H1 (cell line): ENCODE measurements around the gene TRAF3IP3. TPM values are rescaled to one million over a fixed set of nuclear protein-coding genes. Genes with fewer than 3 reads are reported as not detected.

Experiments
- CTCF ChIA-PET: fragments of 300-600 bp; sonication (Branson Sonifier 250); formaldehyde crosslinking; loops from one replicate; lab custom pipeline; 2021; ENCODE audit not compliant: partially characterized antibody; lab: Charles Lee
- POLR2A ChIA-PET: fragments of 300-600 bp; sonication (Branson Sonifier 250); formaldehyde crosslinking; loops from one replicate; lab custom pipeline; 2021; ENCODE audit warnings: inconsistent platforms; ENCODE audit not compliant: partially characterized antibody; lab: Charles Lee
- DNase-seq, 2 experiments: peaks; one replicate each; pipeline versions ENCODE4 v3.0.0 to v3.0.0-alpha.2; 2010 to 2022; ENCODE audit warnings: low spot score in 2 of 2, low read depth in 1 of 2, mixed read lengths in 1 of 2
- FAIRE-seq: peaks from 2 replicates; lab custom pipeline; 2011; peaks lifted over from hg19 to GRCh38; lab: Jason Lieb, UNC
- H2AFZ ChIP-seq: 2 replicates; pipeline ENCODE4 v1.8.1; 2012; ENCODE audit warnings: low read length, inconsistent platforms
- H2AK5ac ChIP-seq: 2 replicates; pipeline ENCODE4 v1.6.1; 2013; ENCODE audit warnings: low read depth, low read length
- H2BK120ac ChIP-seq: replicated peaks from 2 replicates; pipeline ENCODE3; 2013; ENCODE audit warnings: low read depth, low read length, inconsistent platforms
- H2BK12ac ChIP-seq: 2 replicates; pipeline ENCODE4 v1.6.1; 2013; ENCODE audit warnings: low read depth, low read length
- H2BK15ac ChIP-seq: 2 replicates; pipeline ENCODE4 v1.6.1; 2013; ENCODE audit warnings: low read length
- H2BK20ac ChIP-seq: 2 replicates; pipeline ENCODE4 v1.6.1; 2013; ENCODE audit warnings: low read length
- H2BK5ac ChIP-seq: 2 replicates; pipeline ENCODE4 v1.6.1; 2013; ENCODE audit warnings: low read depth, low read length
- H3K14ac ChIP-seq: 2 replicates; pipeline ENCODE4 v1.6.1; 2013; ENCODE audit warnings: inconsistent platforms; ENCODE audit not compliant: insufficient read length
- H3K18ac ChIP-seq: 2 replicates; pipeline ENCODE4 v1.6.1; 2013; ENCODE audit warnings: low read length; ENCODE audit errors: extremely low read depth
- H3K23ac ChIP-seq: 2 replicates; pipeline ENCODE4 v1.6.1; 2013; ENCODE audit warnings: inconsistent platforms; ENCODE audit not compliant: insufficient read length
- H3K23me2 ChIP-seq: 2 replicates; pipeline ENCODE4 v1.6.1; 2013; ENCODE audit warnings: low read depth, low read length
- H3K27ac ChIP-seq: 2 replicates; pipeline ENCODE4 v1.6.1; 2011; ENCODE audit warnings: low read depth, low read length, inconsistent platforms
- H3K27me3 ChIP-seq, 4 experiments: replicated peaks in 1 of 4; 1 replicate in 1 of 4; 2 replicates in 3 of 4; pipeline versions ENCODE4 v1.6.1 to v1.8.1; 2011 to 2013; ENCODE audit warnings: low read length in 3 of 4, mild to moderate bottlenecking in 3 of 4, inconsistent platforms in 2 of 4, mixed read lengths in 2 of 4, moderate library complexity in 1 of 4; ENCODE audit not compliant: control insufficient read depth in 3 of 4, insufficient read depth in 3 of 4; ENCODE audit errors: extremely low read depth in 1 of 4
- H3K36me3 ChIP-seq, 4 experiments: 2 replicates each; pipeline versions ENCODE4 v1.6.1 to v1.8.1; 2011 to 2013; ENCODE audit warnings: mild to moderate bottlenecking in 4 of 4, low read length in 3 of 4, moderate library complexity in 2 of 4, control low read depth in 1 of 4, inconsistent platforms in 1 of 4; ENCODE audit not compliant: insufficient read depth in 4 of 4, control insufficient read depth in 2 of 4
- H3K4ac ChIP-seq: replicated peaks from 2 replicates; pipeline ENCODE3; 2013; ENCODE audit warnings: low read length, low read depth, mixed read lengths, inconsistent platforms; ENCODE audit not compliant: insufficient read length
- H3K4me1 ChIP-seq, 4 experiments: replicated peaks in 1 of 4; 1 replicate in 1 of 4; 2 replicates in 3 of 4; pipeline versions ENCODE4 v1.6.1 to v1.8.1; 2011 to 2013; ENCODE audit warnings: low read length in 3 of 4, inconsistent platforms in 2 of 4, mixed read lengths in 1 of 4; ENCODE audit not compliant: insufficient read depth in 4 of 4, control insufficient read depth in 3 of 4
- H3K4me2 ChIP-seq, 2 experiments: 2 replicates each; pipeline versions ENCODE4 v1.6.1 to v1.8.1; 2011 to 2013; ENCODE audit warnings: low read depth in 2 of 2, low read length in 2 of 2, control low read depth in 1 of 2, inconsistent platforms in 1 of 2, mild to moderate bottlenecking in 1 of 2; ENCODE audit not compliant: insufficient read depth in 1 of 2
- H3K4me3 ChIP-seq, 4 experiments: fragments of 200-600, 300-600 bp in 1 of 4; sonication (generic), shearing (Covaris generic), sonication (Bioruptor Twin) in 1 of 4; 2 replicates each; pipeline versions ENCODE4 v1.5.1 to v1.8.1; 2011 to 2016; ENCODE audit warnings: low read length in 4 of 4, low read depth in 3 of 4, control low read depth in 2 of 4, inconsistent platforms in 2 of 4, mild to moderate bottlenecking in 2 of 4, mixed read lengths in 1 of 4, moderate library complexity in 1 of 4; ENCODE audit not compliant: insufficient read depth in 2 of 4; ENCODE audit errors: extremely low read depth in 1 of 4
- H3K56ac ChIP-seq: replicated peaks from 2 replicates; pipeline ENCODE3; 2013; ENCODE audit warnings: low read depth, mild to moderate bottlenecking, mixed read lengths, low read length, inconsistent platforms; ENCODE audit not compliant: insufficient read length
- H3K79me1 ChIP-seq: 2 replicates; pipeline ENCODE4 v1.6.1; 2013; ENCODE audit warnings: low read depth, low read length, control low read depth
- H3K79me2 ChIP-seq, 2 experiments: 2 replicates each; pipeline versions ENCODE4 v1.6.1 to v1.8.1; 2012 to 2013; ENCODE audit warnings: low read length in 2 of 2, mild to moderate bottlenecking in 2 of 2, inconsistent platforms in 1 of 2; ENCODE audit not compliant: insufficient read depth in 2 of 2, control insufficient read depth in 1 of 2
- H3K9ac ChIP-seq, 4 experiments: replicated peaks in 1 of 4; 1 replicate in 1 of 4; 2 replicates in 3 of 4; pipeline versions ENCODE4 v1.6.1 to v1.8.1; 2011 to 2013; ENCODE audit warnings: low read depth in 3 of 4, low read length in 3 of 4, control low read depth in 2 of 4, mild to moderate bottlenecking in 2 of 4, moderate library complexity in 2 of 4, inconsistent platforms in 1 of 4; ENCODE audit errors: extremely low read depth in 1 of 4
- H3K9me3 ChIP-seq, 2 experiments: 2 replicates each; pipeline versions ENCODE4 v1.6.1 to v1.8.1; 2012 to 2013; ENCODE audit warnings: mild to moderate bottlenecking in 2 of 2, moderate library complexity in 2 of 2, control low read depth in 1 of 2, inconsistent platforms in 1 of 2, low read depth in 1 of 2, low read length in 1 of 2, mixed read lengths in 1 of 2; ENCODE audit not compliant: insufficient read depth in 2 of 2
- H4K20me1 ChIP-seq, 2 experiments: replicated peaks in 1 of 2; 2 replicates each; pipeline versions ENCODE3 to v1.8.1; 2011 to 2013; ENCODE audit warnings: inconsistent platforms in 2 of 2, low read length in 2 of 2, mild to moderate bottlenecking in 1 of 2; ENCODE audit not compliant: insufficient read depth in 2 of 2, control insufficient read depth in 1 of 2
- H4K5ac ChIP-seq: 2 replicates; pipeline ENCODE4 v1.6.1; 2013; ENCODE audit warnings: low read length, low read depth, mixed read lengths, inconsistent platforms; ENCODE audit not compliant: insufficient read length
- H4K8ac ChIP-seq: 2 replicates; pipeline ENCODE4 v1.8.0; 2013; ENCODE audit warnings: mild to moderate bottlenecking, moderate library complexity, low read length, inconsistent platforms; ENCODE audit not compliant: insufficient read depth; ENCODE audit errors: extremely low read depth
- H4K91ac ChIP-seq: replicated peaks from 2 replicates; pipeline ENCODE3; 2013; ENCODE audit warnings: low read length, mixed read lengths, inconsistent platforms; ENCODE audit not compliant: insufficient read length
- BRCA1 ChIP-seq: IDR thresholded peaks from 2 replicates; pipeline ENCODE4 v1.6.1; 2012; ENCODE audit warnings: low read depth, low read length, improper control_type of control experiment
- GABPA ChIP-seq: IDR thresholded peaks from 2 replicates; pipeline ENCODE4 v1.6.1; 2011; ENCODE audit warnings: mild to moderate bottlenecking, low read length, moderate library complexity, borderline replicate concordance; ENCODE audit not compliant: insufficient read depth
- HDAC2 ChIP-seq, 2 experiments: fragments of 300-600 bp in 1 of 2; sonication (generic) in 1 of 2; IDR thresholded peaks; 2 replicates each; pipeline ENCODE4 v1.6.1; 2011 to 2012; ENCODE audit warnings: low read depth in 2 of 2, low read length in 2 of 2, mild to moderate bottlenecking in 2 of 2, moderate library complexity in 2 of 2, borderline replicate concordance in 1 of 2, inconsistent platforms in 1 of 2
- JUND ChIP-seq: IDR thresholded peaks from 2 replicates; pipeline ENCODE4 v1.6.1; 2011; ENCODE audit warnings: mild to moderate bottlenecking, improper control_type of control experiment, low read length
- KDM5A ChIP-seq: fragments of 200-600 bp; IDR thresholded peaks from 2 replicates; pipeline ENCODE4 v1.7.1; 2012; ENCODE audit warnings: mild to moderate bottlenecking, low read length, inconsistent platforms, mixed read lengths
- MAX ChIP-seq: IDR thresholded peaks from 2 replicates; pipeline ENCODE4 v1.6.1; 2012; ENCODE audit warnings: inconsistent platforms
- TAF1 ChIP-seq: IDR thresholded peaks from 2 replicates; pipeline ENCODE4 v1.6.1; 2011; ENCODE audit warnings: mild to moderate bottlenecking, low read depth, low read length
- WGBS, 2 experiments: shearing (Covaris generic) in 1 of 2; methylation state at CpG; one replicate each; pipeline versions ENCODE4 v1.1.6 to v1.1.7; 2013 to 2015; ENCODE audit warnings: low lambda C conversion rate in 2 of 2, mixed read lengths in 2 of 2, inconsistent platforms in 1 of 2, low coverage in 1 of 2, missing lambda C conversion rate in 1 of 2; ENCODE audit not compliant: insufficient replicate concordance in 2 of 2, insufficient coverage in 1 of 2, insufficient read length in 1 of 2; ENCODE audit errors: extremely low coverage in 1 of 2, missing lambda C conversion rate in 1 of 2; 5-methylcytosine and 5-hydroxymethylcytosine counted together
- polyA plus RNA-seq, 7 experiments: library from polyadenylated mRNA; depleted of rRNA in 3 of 7; stranded (reverse) in 5 of 7; unstranded in 2 of 7; fragments of >200 nt in 5 of 7; fragments of 200-250 nt in 2 of 7; gene quantifications; 1 replicate in 5 of 7; 2 replicates in 1 of 7; 4 replicates in 1 of 7; pipeline versions ENCODE4 v1.2.1 to v1.2.3, GENCODE V29; 2011 to 2013; ENCODE audit warnings: missing spikeins in 2 of 7, mixed read lengths in 2 of 7
- total RNA-seq: library from RNA; stranded (reverse); fragmentation: NEBNext Ultra II Directional; extraction: Animal tissue kit (Norgen Biotek cat#: 25700); gene quantifications from 2 replicates; pipeline ENCODE4 v1.2.1, GENCODE V29; 2021

TRAF3IP3 gene
- total and polyA plus RNA-seq, 2 of the 8 experiments (the other 6 are each of a cell fraction or from before 2014, with no cell fraction given), result not detected

GRCh38 chr1:209755256-209755655 lies 597 bp upstream of the TRAF3IP3 start:
- no peaks in the 10 kb centered on the region for H4K20me1 ChIP-seq
- CTCF ChIA-PET, result interaction anchor here (0.6 to 1.3 kb wide), 2 partner anchors 179 to 263 kb away, joined by 3 to 4 read pairs; no protein-coding TSS in a partner anchor
- H3K56ac ChIP-seq, result no peak overlapping the region
- no peak overlapping the region for H3K9ac ChIP-seq
- POLR2A ChIA-PET, result no interaction called here
- H4K8ac ChIP-seq, result no peak overlapping the region
- H2BK20ac ChIP-seq, result no peak overlapping the region
- no peak overlapping the region for H2BK120ac ChIP-seq
- H4K91ac ChIP-seq, result no peak overlapping the region
- no peak for TF ChIP-seq TAF1
- no peak for TF ChIP-seq MAX
- no peak for TF ChIP-seq KDM5A
- TF ChIP-seq BRCA1, result no peak
- TF ChIP-seq GABPA, result no peak
- no peak for TF ChIP-seq HDAC2 (IDR thresholded peaks at IDR 0.05; ENCODE audit: borderline replicate concordance in 1 of 2, low read depth in 2 of 2, low read length in 2 of 2)
- no peak for TF ChIP-seq JUND
- no peaks in the 10 kb centered on the region for H3K79me2 ChIP-seq
- peaks cover 0 to 3% (median 0%) of the 10 kb centered on the region in 4 experiments; a peak in 1 of 7 replicates for H3K27me3 ChIP-seq
- WGBS, 2 experiments, result 100% methylated on average over 1 of the region's 1 CpG; no CpG with 5 or more reads in 1 of the 2 experiments
- no peak overlapping the region for H3K27ac ChIP-seq
- H3K23ac ChIP-seq, result no peak overlapping the region
- H3K4me1 ChIP-seq, result no peaks in the 10 kb centered on the region
- H4K5ac ChIP-seq, result no peak overlapping the region
- DNase-seq, result no peak
- H3K4me3 ChIP-seq, result no peak overlapping the region
- H2AK5ac ChIP-seq, result no peak overlapping the region
- no peaks in the 10 kb centered on the region for H3K36me3 ChIP-seq
- no peak overlapping the region for H2AFZ ChIP-seq
- H3K9me3 ChIP-seq, result no peaks in the 10 kb centered on the region
- H3K4ac ChIP-seq, result no peak overlapping the region
- H2BK15ac ChIP-seq, result no peak overlapping the region
- no peak overlapping the region for H3K14ac ChIP-seq
- H3K4me2 ChIP-seq, result no peak overlapping the region
- H3K18ac ChIP-seq, result no peak overlapping the region
- H2BK12ac ChIP-seq, result no peak overlapping the region
- FAIRE-seq, result no peak
- H2BK5ac ChIP-seq, result no peak overlapping the region
- no peaks in the 10 kb centered on the region for H3K79me1 ChIP-seq
- H3K23me2 ChIP-seq, result no peaks in the 10 kb centered on the region
